ENCODE results near the gene KRT78.

The KRT78 gene

DNA sequence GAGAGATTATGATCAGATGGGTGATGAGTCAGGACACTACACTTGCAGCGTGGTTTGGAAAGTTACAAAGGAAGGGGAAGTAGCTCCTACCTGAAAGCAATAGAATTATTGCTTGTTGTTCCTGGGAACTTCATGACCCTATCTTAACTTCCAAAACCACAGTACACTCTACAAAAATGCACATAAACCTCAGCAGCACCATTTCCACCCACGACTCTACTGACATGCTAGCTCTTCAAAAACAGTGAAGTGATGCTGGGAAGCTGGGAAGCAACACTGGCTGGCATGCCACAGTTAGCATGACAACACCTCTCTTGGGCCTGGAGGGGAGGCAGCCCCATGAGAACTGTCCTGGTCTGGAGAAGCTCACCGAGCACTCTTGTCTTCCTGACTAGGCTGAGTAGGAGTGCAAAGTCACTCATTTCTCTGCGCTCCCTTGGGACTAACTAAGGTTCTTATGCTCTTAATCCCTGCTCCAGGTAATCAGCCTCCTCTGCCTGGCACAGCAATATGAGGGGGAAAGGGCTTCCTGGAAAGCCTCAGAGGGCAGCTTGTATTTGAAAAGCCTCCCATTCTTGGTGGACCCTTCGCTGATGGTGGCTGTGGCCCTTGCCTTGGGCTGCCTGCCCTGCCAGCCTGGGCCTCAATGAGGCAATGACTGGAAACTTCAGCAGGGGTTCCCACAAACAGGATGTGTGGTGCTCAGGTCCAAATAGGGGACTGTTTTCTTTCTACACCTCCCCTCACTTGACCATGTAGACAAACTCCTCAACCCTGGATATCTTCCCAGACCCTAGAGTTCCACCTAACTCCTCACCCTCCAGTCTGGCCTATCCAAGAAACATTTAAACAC, 54.1 kb downstream of the KRT78 start:
- DNase-seq, result peak in 1 of 2 experiments; percentile 61

DNA sequence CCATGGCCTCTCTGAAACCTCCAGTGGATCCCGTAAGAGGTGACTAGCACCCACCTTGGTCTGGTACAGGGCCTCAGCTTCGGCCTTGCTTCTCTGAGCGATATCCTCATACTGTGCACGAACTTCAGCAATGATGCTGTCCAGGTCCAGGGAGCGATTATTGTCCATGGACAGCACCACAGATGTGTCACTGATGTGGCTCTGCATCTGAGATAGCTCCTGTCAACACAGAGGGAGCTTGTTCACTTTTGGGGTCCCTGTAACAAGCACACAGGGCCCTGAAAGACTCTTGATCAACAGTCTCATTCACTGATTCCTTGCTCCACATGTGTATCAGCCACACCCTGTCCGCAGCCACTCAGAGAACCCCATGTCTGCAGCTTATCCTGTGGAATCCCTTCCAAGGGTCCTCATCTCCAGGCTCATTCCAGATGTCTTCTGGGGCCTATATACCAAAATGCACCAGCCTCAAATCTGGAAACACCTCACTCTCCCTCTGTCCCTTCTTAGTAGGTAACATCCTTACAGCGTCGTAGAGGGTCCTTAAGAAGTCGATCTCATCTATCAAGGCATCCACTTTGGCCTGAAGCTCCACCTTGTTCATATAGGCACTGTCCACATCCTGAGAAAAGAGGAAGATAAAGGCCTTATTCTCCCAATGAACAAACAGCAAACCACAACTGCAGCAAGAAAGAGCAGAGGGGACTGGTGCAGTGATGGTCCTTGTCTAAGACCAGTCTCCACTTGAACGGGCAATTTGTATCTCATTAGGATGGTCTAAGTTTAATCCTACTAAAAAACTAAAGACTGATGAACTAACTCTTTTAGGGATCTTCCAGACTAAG, 56.4 kb downstream of the KRT78 start:
- DNase-seq, result no peak

DNA sequence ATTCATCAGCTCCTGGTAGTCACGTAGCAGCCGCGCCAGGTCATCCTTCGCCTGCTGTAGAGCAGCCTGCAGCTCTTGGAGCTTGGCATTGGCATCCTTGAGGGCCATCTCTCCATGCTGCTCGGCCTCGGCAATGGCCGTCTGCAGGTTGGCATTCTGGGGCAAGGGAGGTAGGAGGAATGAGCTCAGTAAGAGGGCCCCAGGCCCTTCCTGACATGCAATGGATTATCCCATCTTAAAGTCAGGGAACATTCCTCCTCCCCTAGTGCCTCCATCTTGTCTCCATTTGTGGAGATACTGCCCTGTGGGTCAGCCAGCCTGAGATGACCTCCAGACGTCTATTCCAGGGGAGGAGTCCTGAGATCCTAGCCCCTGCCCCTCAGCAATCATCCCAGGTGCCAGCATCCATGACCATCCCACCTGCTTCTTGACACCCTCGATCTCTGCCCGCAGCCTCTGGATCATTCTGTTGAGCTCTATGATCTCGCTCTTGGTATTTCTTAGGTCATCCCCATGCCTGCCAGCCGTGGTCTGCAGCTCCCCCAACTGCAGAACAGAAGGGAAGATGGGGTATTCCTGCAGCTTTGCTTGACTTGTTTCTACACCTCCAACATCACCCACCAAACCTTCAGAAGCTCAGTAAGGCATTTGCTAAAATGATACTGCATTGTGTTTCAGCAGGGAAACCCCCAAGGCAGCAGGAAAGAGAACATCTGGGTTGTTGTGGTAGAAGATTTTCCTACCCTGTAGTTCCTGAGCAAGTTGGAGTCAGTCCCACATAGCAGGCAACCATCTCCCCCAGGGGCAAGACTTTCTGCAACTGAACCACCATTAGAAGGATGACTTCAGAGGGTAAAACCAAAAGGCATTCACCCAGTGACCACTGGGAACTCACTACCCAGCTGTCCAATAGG, 57.3 kb downstream of the KRT78 start:
- no peak for DNase-seq

GRCh38 chr12:52790427-52791270, 58.1 kb downstream of the KRT78 start:
- no peak for DNase-seq

DNA sequence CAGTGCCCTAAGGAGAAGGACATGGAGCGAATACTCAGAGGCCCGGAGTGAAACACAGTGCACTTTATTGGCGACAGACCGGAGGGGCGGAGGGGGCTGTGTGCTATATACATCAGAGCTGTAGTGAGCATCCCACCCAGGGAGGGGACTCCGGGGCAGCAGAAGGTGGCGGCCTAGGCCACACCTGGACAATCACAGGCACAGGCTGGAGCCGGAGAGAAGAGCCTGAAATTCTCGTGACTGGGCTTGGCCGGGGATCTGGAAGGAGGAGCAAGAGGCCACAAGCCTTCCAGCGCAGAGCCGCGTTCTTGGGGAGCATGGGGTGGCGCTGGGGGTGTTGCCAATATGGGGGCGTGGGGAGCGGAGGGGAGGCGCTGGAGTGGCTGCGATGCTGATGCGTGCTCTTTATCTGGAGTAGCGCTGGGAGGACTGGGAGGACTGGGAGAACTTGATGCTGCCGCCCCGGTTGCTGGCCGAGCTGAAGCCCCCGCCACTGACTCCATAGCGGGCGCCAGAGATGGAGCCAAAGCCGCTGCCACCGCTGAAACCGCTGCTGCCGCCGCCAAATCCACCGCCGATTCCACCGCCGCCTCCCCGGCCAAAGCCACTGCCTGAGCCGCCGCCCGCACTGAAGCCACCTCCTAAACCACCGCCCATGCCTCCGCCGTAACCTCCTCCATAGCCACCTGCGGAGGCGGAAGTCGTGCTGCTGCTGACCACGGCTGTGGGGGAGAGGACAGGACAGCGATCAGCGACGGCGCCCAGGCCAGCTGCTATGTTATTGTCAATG, 59.0 kb downstream of the KRT78 start:
- DNase-seq, result no peak

DNA sequence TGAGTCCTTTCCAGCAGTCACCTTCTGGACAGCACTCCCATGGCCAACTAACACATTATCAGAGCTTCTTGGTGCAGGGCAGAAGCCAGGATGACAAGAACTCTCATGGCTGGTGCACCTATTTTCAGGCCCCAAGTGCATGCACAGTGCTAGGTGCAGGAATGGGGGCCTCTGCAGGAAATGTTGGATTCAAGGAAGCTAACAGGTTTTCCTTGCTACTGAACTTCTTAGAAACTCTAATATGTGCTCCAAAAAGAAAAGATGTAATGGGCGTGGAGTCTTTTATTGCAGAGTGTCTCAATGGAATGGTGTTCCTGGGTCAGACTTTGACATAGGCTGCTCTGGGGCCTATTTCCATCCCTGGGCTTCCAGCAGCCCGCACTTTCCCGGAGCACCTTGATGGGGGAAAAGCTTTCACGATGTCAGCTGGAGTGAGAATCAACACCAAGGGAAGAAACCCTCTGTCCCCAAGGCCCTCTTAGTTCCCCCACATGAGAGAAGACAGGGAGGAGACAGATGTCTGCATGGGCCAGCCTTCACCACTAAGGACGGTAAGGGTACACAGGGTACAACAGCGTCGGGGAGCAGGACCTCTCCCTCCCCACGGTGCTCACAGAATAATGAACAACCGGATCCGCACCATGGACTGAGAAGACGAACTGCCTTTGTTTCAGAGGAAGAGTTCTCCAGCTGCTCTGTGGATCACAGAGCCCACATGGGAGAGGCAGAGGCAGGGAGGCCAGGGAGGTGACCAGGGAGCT, 59.7 kb downstream of the KRT78 start:
- DNase-seq, result no peak

DNA sequence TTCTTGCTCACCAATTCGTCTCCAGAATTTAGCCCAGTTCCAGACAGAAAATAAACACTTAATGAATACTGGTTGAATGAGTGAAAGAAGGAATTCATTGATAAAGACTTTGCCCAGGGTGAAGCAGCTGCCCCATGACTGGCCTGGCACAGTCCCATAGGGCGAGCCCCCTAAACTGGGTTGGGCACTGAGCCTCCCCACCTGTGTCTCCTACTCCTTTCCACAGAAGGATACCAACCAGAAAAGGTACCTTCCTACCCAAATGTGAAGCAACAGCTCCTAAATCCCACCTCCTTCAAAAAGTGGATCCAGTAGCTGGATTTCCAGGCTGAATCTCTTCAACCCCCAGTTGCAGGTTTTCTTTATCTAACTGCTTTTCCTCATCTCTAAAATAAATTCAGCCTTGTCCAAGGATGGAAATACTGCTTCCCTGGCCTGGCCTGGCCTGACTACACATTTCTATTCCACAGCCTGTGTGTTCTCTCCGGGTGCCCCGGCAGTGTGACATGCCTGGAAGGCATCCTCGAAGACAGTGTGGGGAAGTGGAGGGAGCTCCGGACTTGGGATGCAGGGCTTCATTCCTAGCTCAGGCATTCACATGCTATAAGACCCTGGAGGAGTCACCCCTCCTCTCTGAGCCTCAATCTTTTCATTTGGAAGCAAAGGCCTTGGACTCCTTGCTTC, 60.5 kb downstream of the KRT78 start:
- no peak for DNase-seq
